Keratinocyte (primary cell): ENCODE data around the gene SHMT2.

Experiments used
- CTCF ChIP-seq, 3 experiments: IDR thresholded peaks in 1 of 3; conservative IDR thresholded peaks in 1 of 3; optimal IDR thresholded peaks in 1 of 3; 2 replicates in 2 of 3; 3 replicates in 1 of 3; pipeline versions ENCODE3 to v1.5.1; 2011; ENCODE audit warnings: low read length in 3 of 3, mild to moderate bottlenecking in 3 of 3, moderate library complexity in 2 of 3, control low read depth in 1 of 3, inconsistent platforms in 1 of 3; ENCODE audit not compliant: insufficient read depth in 2 of 3; ENCODE audit errors: extremely low read depth in 1 of 3
- EZH2 ChIP-seq: IDR thresholded peaks from one replicate; pipeline ENCODE4 v1.6.1; 2012; ENCODE audit warnings: inconsistent platforms, mild to moderate bottlenecking, low read length, moderate library complexity

- no peak for TF ChIP-seq CTCF (optimal IDR thresholded peaks at IDR 0.05 in 1 of 3, IDR thresholded peaks at IDR 0.05 in 1 of 3, conservative IDR thresholded peaks at IDR 0.05 in 1 of 3; ENCODE audit: extremely low read depth in 1 of 3, insufficient read depth in 2 of 3, low read length in 3 of 3)
- no peak for TF ChIP-seq EZH2
These were observed 30.3 kb upstream of the SHMT2 start for GRCh38 chr12:57199191-57199590.
